ENCODE measurements around the gene TTYH2. TPM values are rescaled to one million over a fixed set of nuclear protein-coding genes. Genes with fewer than 3 reads are reported as not detected.
A peak's percentile ranks its signal among the peaks of the same experiment; 100 is the strongest.

Gene TTYH2
- total and polyA plus RNA-seq, 11 donors, result 10.3 to 34.6 (median 22.4) TPM

DNA sequence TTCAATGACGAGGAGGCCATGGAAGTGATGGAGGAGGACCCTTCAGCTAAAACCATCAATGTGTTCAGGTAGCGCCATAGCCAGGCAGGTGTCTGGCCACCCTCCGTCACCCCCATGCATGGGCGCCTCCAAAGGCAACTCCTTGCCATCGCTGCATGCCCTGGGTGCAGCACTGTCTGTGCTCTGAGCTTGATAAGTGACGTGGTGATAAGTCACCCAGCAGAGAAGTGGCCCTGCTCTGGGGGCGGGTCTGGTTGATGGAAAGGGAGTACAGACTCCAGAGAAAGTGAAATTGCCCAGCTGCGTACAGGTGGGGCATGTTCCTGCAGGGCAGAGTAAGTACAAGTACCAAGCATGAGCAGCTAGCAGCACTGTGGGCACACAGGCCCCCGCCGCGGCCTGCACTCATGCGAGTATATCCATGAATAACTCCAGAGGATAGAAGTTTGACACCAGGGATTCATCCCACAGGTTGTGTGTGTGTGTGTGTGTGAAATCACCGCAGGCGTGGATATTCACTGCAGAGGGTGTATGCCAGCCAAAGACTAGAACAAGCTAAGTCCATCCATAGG is 73.7 kb downstream of the TTYH2 start:
- no peak for ATAC-seq
- H3K9me3 ChIP-seq, result no peaks in the 10 kb centered on the region
- 81 to 90% (median 86%) methylated on average over 11 to 14 of the region's 14 CpGs for WGBS, 4 donors
- H3K4me1 ChIP-seq, result peaks cover 0 to 23% (median 2%) of the 10 kb centered on the region in 12 donors
- no peaks in the 10 kb centered on the region for H3K36me3 ChIP-seq
- H3K27ac ChIP-seq, result no peak overlapping the region
- no peak for DNase-seq
- H3K4me3 ChIP-seq, result no peak overlapping the region
- TF ChIP-seq, protein P1, sequence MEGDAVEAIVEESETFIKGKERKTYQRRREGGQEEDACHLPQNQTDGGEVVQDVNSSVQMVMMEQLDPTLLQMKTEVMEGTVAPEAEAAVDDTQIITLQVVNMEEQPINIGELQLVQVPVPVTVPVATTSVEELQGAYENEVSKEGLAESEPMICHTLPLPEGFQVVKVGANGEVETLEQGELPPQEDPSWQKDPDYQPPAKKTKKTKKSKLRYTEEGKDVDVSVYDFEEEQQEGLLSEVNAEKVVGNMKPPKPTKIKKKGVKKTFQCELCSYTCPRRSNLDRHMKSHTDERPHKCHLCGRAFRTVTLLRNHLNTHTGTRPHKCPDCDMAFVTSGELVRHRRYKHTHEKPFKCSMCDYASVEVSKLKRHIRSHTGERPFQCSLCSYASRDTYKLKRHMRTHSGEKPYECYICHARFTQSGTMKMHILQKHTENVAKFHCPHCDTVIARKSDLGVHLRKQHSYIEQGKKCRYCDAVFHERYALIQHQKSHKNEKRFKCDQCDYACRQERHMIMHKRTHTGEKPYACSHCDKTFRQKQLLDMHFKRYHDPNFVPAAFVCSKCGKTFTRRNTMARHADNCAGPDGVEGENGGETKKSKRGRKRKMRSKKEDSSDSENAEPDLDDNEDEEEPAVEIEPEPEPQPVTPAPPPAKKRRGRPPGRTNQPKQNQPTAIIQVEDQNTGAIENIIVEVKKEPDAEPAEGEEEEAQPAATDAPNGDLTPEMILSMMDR (IDR thresholded peaks at IDR 0.05), result no peak
- no peak for TF ChIP-seq POLR2A (IDR thresholded peaks at IDR 0.05)
- intact Hi-C loops (cut with DNase I), result no loop called here
- H3K27me3 ChIP-seq, result no peaks in the 10 kb centered on the region

DNA sequence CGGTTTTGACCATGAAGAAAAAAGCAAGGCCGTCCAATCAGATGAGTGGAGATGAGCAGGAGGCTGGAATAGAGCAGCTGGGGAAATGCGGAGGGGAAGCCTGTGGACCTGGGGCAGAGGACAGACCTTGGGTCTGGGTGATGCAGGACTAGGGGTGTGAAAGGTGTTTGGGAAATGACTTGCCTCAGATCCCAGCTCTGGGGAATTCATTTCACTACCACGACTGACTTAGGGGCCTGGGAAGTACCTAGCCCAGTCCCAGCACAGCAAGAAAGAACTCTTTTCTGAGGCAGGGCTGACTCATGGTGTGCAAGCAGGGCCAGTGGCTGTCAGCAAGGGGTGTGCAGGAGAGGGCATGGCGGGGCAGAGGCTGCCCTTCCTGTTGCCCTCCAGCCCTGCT is 75.4 kb downstream of the TTYH2 start:
- H3K27me3 ChIP-seq, result no peaks in the 10 kb centered on the region
- ATAC-seq (peak in 1 of 4 donors; percentile 14), DNase-seq (no peak)
- H3K4me1 ChIP-seq, result peaks cover 0 to 21% (median 2%) of the 10 kb centered on the region in 12 donors
- intact Hi-C loops (cut with DNase I), result no loop called here
- H3K36me3 ChIP-seq, result no peaks in the 10 kb centered on the region
- WGBS, 4 donors, result 67 to 86% (median 75%) methylated on average over 4 to 5 of the region's 5 CpGs
- H3K27ac ChIP-seq, result no peak overlapping the region
- H3K4me3 ChIP-seq, result no peak overlapping the region
- no peaks in the 10 kb centered on the region for H3K9me3 ChIP-seq
- TF ChIP-seq POLR2A (IDR thresholded peaks at IDR 0.05), result no peak
- TF ChIP-seq, protein P1 (IDR thresholded peaks at IDR 0.05), result no peak

DNA sequence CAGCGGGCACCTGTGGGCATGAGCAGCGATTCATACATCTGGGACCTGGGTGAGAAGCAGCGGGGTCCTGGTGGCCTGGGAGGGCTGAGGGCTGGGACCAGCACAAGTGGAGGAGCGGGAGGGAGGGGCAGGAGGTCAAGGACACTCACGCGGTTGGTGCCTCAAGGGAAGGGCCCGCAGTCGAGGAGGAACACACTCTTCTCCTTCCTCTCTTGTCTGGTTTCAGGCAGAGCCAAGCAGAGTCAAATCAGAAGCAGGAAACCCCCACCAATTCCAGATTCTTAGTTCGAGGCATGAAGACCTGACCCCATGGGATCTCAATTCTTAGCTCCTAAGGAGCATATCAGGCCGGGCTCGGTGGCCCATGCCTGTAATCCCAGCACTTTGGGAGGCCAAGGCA is 76.3 kb downstream of the TTYH2 start:
- WGBS, 4 donors, result 61 to 69% (median 68%) methylated on average over 10 to 11 of the region's 11 CpGs
- DNase-seq (no peak), ATAC-seq (no peak)
- Histone ChIP-seq H3K36me3 (no peaks in the 10 kb centered on the region), H3K27me3 (no peaks in the 10 kb centered on the region), H3K4me1 (peaks cover 0 to 19% (median 2%) of the 10 kb centered on the region in 12 donors), H3K4me3 (no peak overlapping the region), H3K27ac (peak overlapping the region in 3 of 12 donors; percentile 36 to 80 (median 50)), H3K9me3 (no peaks in the 10 kb centered on the region)
- intact Hi-C loops (cut with DNase I), result loop anchor here in 1 of 10 donors (10.0 kb wide), 1 partner anchor 165 kb away; no protein-coding TSS in a partner anchor
- TF ChIP-seq, protein P1 (IDR thresholded peaks at IDR 0.05), result no peak
- no peak for TF ChIP-seq POLR2A (IDR thresholded peaks at IDR 0.05)

DNA sequence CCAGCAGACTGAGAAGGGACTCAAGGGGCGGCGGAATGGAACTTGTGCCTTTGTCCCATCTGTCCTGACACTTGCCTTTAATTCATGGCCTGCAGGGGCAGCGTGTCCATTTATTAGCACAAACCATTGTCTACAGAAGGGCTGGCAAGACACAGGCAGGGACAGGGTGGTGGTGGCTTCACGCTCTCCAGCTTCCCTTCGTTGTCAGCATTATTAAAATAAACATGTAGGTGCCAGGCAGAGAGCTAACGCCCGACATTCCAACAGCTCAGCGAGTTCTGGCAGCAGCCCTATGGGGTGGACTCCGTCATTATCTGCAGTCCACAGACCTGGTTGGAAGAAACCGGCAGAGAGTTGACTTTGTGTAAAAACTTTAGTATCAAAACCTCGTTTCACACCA is 77.0 kb downstream of the TTYH2 start:
- intact Hi-C loops (cut with DNase I), result loop anchor here in 1 of 10 donors (10.0 kb wide), 1 partner anchor 164 kb away; no protein-coding TSS in a partner anchor
- 36 to 65% (median 52%) methylated on average over 11 of the region's 11 CpGs for WGBS, 4 donors
- peak in 3 of 4 donors; percentile 61 to 73 (median 72) for ATAC-seq
- Histone ChIP-seq H3K9me3 (no peaks in the 10 kb centered on the region), H3K4me1 (peaks cover 0 to 15% (median under 1%) of the 10 kb centered on the region in 12 donors), H3K27me3 (no peaks in the 10 kb centered on the region), H3K27ac (peak overlapping the region in 7 of 12 donors; percentile 36 to 80 (median 56)), H3K36me3 (no peaks in the 10 kb centered on the region), H3K4me3 (no peak overlapping the region)
- TF ChIP-seq POLR2A (IDR thresholded peaks at IDR 0.05), result no peak
- TF ChIP-seq, protein P1 (IDR thresholded peaks at IDR 0.05), result no peak
- no peak for DNase-seq
